ENCODE measurements around the gene MZT2B. TPM values are rescaled to one million over a fixed set of nuclear protein-coding genes. Genes with fewer than 3 reads are reported as not detected.
"Not testable (repeated sequence)": the region's sequence is repeated elsewhere in the genome, so short reads cannot be mapped to it uniquely, and the experiment has no call there.

Gene MZT2B
- total RNA-seq, 2 experiments from 2014 or later, result 229 to 254 TPM

DNA sequence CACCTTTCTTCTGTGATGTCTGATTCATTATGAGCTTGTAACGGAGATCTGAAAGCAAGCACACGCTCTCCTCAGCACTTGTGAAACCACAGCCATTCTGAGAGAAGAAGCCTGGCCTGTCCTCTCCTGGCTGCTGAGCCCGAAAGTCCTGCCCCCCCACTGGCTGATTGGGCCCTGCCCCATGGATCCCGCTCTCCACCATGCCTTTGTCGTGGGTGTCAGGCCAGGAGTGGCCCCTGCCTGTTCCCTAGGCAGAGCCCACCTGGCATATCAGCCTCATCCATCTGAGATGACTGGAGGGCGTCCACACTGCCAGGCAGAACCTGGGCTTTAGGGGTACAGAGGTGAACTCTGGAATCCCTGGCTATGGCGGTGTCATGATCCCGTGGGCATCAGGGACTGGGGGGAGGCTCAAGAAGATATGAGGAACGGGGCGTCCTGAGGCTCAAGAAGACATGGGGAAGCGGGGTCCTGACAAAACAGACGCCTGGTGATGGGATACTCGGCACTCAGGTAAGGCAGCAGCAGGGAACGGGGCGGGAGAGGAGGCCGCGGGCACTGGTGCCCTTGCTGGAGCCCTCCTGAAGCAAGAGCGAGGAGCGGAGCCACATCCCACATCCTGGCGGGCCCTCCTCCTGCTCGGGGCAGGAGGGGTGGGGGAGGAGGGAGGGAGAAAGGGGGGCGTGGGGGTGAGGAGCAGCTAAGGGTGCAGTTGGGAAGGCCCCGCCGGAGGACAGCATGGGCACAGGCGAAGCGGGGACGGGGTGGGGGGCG lies 38.6 kb upstream of the MZT2B start:
- ATAC-seq (ENCODE audit: poor library complexity), result peak; percentile 15
- CTCF ChIA-PET; intact Hi-C loops (cut with DNase I, micrococcal nuclease): not testable (repeated sequence)

DNA sequence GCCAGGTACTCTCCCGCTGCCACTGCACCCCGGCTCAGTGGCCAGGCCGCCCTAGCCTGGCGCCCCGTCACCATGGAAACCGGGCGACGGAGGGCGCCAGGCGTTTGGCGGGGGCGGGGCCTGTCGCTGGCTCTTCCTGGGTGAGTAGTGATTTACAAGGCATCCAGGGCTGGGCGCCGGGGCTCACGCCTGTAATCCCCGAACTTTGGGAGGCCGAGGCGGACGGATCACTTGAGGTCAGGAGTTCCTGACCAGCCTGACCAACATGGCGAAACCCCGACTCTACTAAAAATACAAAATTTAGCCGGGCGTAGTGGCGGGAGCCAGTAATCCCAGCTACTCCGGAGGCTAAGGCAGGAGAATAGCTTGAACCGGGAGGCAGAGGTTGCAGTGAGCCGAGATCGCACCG lies 37.1 kb upstream of the MZT2B start, which contains the start of gene CCDC74B:
CCDC74B (minus strand) TSS at position 107 of the 409 bp plus-strand sequence. CDS start 116 bp downstream, outside the sequence.
- CTCF ChIA-PET; intact Hi-C loops (cut with DNase I, micrococcal nuclease); H3K4me1 Mint-ChIP-seq (ENCODE audit: low read depth); POLR2A ChIA-PET; H3K27me3 ChIP-seq (ENCODE audit: control insufficient read depth in 1 of 2, insufficient read depth in 2 of 2, low read length in 2 of 2); H3K4me1 ChIP-seq (ENCODE audit: insufficient read depth, low read length); H3K36me3 ChIP-seq (ENCODE audit: insufficient read depth, low read length); H3K9me3 ChIP-seq (ENCODE audit: control insufficient read depth in 1 of 2, insufficient read depth in 1 of 2, low read length in 2 of 2); H3K27ac ChIP-seq (ENCODE audit: low read depth in 1 of 2, low read length in 2 of 2); H3K27ac Mint-ChIP-seq; H3K36me3 Mint-ChIP-seq (ENCODE audit: low read depth); H3K9me3 Mint-ChIP-seq: not testable (repeated sequence)
- peaks cover 14% of the 10 kb centered on the region for H3K27me3 Mint-ChIP-seq
- peak within 1 kb of the TSS; percentile 71 for H3K4me3 Mint-ChIP-seq
- peak within 1 kb of the TSS; percentile 43 for H3K4me3 ChIP-seq (ENCODE audit: low read length)
- DNase-seq (peak; percentile 19 to 76 (median 48)), ATAC-seq (ENCODE audit: poor library complexity) (peak; percentile 80)

More for the DNA sequence above, 38.6 kb upstream of the MZT2B start:
- H3K27ac Mint-ChIP-seq; H3K27ac ChIP-seq (ENCODE audit: low read depth in 1 of 2, low read length in 2 of 2); H3K4me1 ChIP-seq (ENCODE audit: insufficient read depth, low read length); H3K36me3 ChIP-seq (ENCODE audit: insufficient read depth, low read length); H3K4me3 ChIP-seq (ENCODE audit: low read length); H3K36me3 Mint-ChIP-seq (ENCODE audit: low read depth); H3K9me3 Mint-ChIP-seq; DNase-seq; H3K27me3 ChIP-seq (ENCODE audit: control insufficient read depth in 1 of 2, insufficient read depth in 2 of 2, low read length in 2 of 2); H3K9me3 ChIP-seq (ENCODE audit: control insufficient read depth in 1 of 2, insufficient read depth in 1 of 2, low read length in 2 of 2); POLR2A ChIA-PET; H3K4me1 Mint-ChIP-seq (ENCODE audit: low read depth): not testable (repeated sequence)
- peak overlapping the region; percentile 74 for H3K4me3 Mint-ChIP-seq
- peaks cover 14% of the 10 kb centered on the region for H3K27me3 Mint-ChIP-seq

DNA sequence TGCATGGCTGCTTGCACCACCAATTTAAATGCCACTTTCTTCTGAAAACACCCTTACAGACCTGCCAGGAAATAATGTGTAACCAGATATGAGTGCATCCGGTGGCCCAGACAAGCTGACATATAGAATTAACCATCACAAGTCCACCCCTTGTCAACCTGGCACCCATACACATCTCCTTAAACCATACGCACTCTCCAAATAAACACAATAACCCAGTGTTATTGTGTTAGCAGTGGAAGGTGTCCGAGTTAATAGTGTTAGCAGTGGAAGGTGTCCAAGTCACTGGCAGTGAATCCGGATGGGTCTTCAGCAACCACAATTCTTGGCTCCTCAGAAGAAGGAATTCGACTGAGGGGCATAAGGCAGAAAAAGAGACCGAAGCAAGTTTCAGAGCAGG lies 33.5 kb upstream of the MZT2B start:
- H3K4me3 ChIP-seq (ENCODE audit: low read length); ATAC-seq (ENCODE audit: poor library complexity); H3K4me1 ChIP-seq (ENCODE audit: insufficient read depth, low read length); H3K27me3 ChIP-seq (ENCODE audit: control insufficient read depth in 1 of 2, insufficient read depth in 2 of 2, low read length in 2 of 2); CTCF ChIA-PET; H3K36me3 ChIP-seq (ENCODE audit: insufficient read depth, low read length); intact Hi-C loops (cut with DNase I, micrococcal nuclease); H3K27ac ChIP-seq (ENCODE audit: low read depth in 1 of 2, low read length in 2 of 2); H3K4me1 Mint-ChIP-seq (ENCODE audit: low read depth); H3K4me3 Mint-ChIP-seq; H3K9me3 Mint-ChIP-seq; H3K27ac Mint-ChIP-seq; H3K27me3 Mint-ChIP-seq; H3K9me3 ChIP-seq (ENCODE audit: control insufficient read depth in 1 of 2, insufficient read depth in 1 of 2, low read length in 2 of 2); POLR2A ChIA-PET; DNase-seq: not testable (repeated sequence)
- peaks cover 10% of the 10 kb centered on the region for H3K36me3 Mint-ChIP-seq (ENCODE audit: low read depth)

DNA sequence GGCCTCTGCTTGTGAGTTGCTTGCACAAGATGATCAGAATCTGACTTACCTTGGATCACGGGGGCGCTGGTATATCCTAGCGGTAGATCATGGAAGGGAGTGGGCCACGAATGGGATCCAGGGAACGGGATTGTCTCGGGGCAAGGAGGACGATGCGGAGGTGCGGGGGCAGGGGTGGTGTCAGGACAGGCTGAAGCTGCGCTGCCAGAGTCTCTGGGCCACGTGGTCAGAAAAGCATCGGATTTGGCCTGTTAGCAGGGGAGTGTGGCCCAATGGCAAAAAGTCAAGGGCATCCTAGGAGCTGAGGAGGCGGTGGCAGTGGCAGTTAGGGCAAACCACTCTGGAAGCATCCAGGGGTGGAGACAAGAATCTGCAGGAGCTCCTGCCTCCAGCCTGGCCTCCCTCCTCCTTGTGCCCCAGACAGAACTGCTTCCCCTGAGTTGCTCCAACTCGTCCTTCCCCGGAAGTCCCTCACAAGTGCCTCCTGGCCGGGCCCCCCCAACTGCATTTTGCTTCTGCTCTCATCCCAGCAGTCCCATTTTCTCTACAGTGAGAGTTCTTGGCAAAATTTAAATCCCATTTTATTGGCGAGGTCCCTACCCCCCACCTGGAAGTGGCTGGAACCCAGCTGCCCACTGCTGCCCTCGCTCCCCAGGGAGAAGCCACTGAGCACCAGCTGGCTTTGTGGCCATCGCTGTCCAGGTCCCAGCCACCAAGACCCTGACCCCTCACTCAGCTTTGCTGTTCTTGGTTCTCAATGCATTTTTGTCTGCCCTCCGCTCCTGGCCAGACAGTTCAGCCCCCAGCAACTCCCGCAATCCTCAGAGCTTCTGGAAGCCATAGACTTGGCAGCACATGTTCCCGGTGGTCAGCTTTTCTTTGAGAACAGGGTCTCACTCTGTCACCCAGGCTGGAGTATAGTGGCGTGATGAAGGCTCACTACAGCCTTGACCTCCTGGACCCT lies 31.6 kb upstream of the MZT2B start:
- DNase-seq, result no peak
- Histone ChIP-seq H3K27ac (ENCODE audit: low read depth in 1 of 2, low read length in 2 of 2) (no peak overlapping the region), H3K36me3 (ENCODE audit: insufficient read depth, low read length) (peaks cover 11% of the 10 kb centered on the region), H3K4me3 (ENCODE audit: low read length) (no peak overlapping the region), H3K27me3 (ENCODE audit: control insufficient read depth in 1 of 2, insufficient read depth in 2 of 2, low read length in 2 of 2) (no peaks in the 10 kb centered on the region), H3K4me1 (ENCODE audit: insufficient read depth, low read length) (no peaks in the 10 kb centered on the region), H3K9me3 (ENCODE audit: control insufficient read depth in 1 of 2, insufficient read depth in 1 of 2, low read length in 2 of 2) (no peaks in the 10 kb centered on the region)
- Mint-ChIP-seq H3K4me3 (no peak overlapping the region), H3K4me1 (ENCODE audit: low read depth) (no peaks in the 10 kb centered on the region), H3K9me3 (no peaks in the 10 kb centered on the region), H3K36me3 (ENCODE audit: low read depth) (peaks cover 26% of the 10 kb centered on the region), H3K27ac (no peak overlapping the region), H3K27me3 (peaks cover 7% of the 10 kb centered on the region)
- TF ChIP-seq, protein P1, sequence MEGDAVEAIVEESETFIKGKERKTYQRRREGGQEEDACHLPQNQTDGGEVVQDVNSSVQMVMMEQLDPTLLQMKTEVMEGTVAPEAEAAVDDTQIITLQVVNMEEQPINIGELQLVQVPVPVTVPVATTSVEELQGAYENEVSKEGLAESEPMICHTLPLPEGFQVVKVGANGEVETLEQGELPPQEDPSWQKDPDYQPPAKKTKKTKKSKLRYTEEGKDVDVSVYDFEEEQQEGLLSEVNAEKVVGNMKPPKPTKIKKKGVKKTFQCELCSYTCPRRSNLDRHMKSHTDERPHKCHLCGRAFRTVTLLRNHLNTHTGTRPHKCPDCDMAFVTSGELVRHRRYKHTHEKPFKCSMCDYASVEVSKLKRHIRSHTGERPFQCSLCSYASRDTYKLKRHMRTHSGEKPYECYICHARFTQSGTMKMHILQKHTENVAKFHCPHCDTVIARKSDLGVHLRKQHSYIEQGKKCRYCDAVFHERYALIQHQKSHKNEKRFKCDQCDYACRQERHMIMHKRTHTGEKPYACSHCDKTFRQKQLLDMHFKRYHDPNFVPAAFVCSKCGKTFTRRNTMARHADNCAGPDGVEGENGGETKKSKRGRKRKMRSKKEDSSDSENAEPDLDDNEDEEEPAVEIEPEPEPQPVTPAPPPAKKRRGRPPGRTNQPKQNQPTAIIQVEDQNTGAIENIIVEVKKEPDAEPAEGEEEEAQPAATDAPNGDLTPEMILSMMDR (IDR thresholded peaks at IDR 0.05), result no peak
- ATAC-seq (ENCODE audit: poor library complexity), result no peak
- ChIA-PET POLR2A (no interaction called here), CTCF (no interaction called here)
- intact Hi-C loops (cut with DNase I, micrococcal nuclease), result no loop called here

DNA sequence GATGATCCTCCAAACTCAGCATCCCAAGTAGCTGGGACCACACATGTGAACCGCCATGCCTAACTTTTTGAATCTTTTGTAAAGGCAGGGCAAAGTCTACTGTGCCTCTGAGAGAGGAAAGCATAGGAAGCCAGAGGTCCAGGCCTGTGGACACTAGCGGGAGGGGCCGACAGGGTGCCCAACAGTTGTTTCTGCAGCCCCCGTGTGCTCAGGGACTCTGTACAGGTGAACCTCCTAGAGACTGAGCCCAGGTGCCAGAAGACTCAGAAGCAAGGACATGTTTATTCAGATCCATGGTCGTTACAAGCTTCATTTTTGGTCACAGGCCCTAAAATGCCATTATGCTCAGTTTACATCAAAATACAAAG lies 30.9 kb upstream of the MZT2B start:
- POLR2A ChIA-PET; H3K27me3 Mint-ChIP-seq; H3K27me3 ChIP-seq (ENCODE audit: control insufficient read depth in 1 of 2, insufficient read depth in 2 of 2, low read length in 2 of 2); CTCF ChIA-PET; H3K4me3 Mint-ChIP-seq; H3K27ac ChIP-seq (ENCODE audit: low read depth in 1 of 2, low read length in 2 of 2); DNase-seq; intact Hi-C loops (cut with DNase I, micrococcal nuclease); H3K4me3 ChIP-seq (ENCODE audit: low read length); ATAC-seq (ENCODE audit: poor library complexity); H3K27ac Mint-ChIP-seq; H3K4me1 ChIP-seq (ENCODE audit: insufficient read depth, low read length); H3K9me3 ChIP-seq (ENCODE audit: control insufficient read depth in 1 of 2, insufficient read depth in 1 of 2, low read length in 2 of 2); H3K9me3 Mint-ChIP-seq; H3K4me1 Mint-ChIP-seq (ENCODE audit: low read depth): not testable (repeated sequence)
- H3K36me3 ChIP-seq (ENCODE audit: insufficient read depth, low read length), result peaks cover 11% of the 10 kb centered on the region
- H3K36me3 Mint-ChIP-seq (ENCODE audit: low read depth), result peaks cover 30% of the 10 kb centered on the region

DNA sequence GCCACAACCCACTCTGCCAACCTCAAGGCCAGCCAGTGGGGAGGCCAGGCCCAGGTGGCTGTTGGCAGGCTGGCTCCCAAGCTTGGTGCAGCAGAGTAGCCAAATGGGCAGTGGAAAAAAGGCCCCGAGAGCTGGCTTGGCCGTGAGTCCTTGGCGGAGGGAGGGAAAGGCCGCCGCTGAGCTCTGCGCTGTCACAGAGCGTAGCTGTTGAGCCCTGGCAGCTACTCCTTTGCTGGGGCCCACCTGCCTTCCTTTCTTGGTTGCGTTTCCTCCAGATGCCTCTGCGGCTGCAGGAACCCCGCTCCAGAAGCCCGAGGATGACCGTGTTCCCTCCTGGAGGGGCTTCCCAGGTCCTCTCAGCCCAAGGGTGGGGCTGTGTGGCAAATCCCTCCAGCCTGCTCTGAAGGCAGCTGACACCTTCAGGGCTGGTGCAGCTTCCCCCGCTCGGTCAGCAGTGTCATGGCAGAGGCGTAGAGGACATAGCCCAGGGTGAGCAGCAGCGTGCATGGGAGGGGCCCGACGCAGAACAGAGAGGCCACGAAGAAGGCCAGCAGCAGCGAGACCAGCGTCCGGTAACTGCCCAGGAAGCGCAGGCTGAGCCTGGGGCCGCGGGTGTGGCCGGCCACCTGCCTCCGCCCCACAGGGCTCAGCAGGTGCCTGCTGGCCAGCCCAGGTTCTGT lies 29.8 kb upstream of the MZT2B start:
- H3K27me3 Mint-ChIP-seq; H3K9me3 ChIP-seq (ENCODE audit: control insufficient read depth in 1 of 2, insufficient read depth in 1 of 2, low read length in 2 of 2); H3K27me3 ChIP-seq (ENCODE audit: control insufficient read depth in 1 of 2, insufficient read depth in 2 of 2, low read length in 2 of 2); H3K4me3 Mint-ChIP-seq; CTCF ChIA-PET; H3K27ac Mint-ChIP-seq; H3K27ac ChIP-seq (ENCODE audit: low read depth in 1 of 2, low read length in 2 of 2); DNase-seq; H3K4me3 ChIP-seq (ENCODE audit: low read length); H3K4me1 Mint-ChIP-seq (ENCODE audit: low read depth); H3K4me1 ChIP-seq (ENCODE audit: insufficient read depth, low read length); intact Hi-C loops (cut with DNase I, micrococcal nuclease); ATAC-seq (ENCODE audit: poor library complexity); H3K9me3 Mint-ChIP-seq; POLR2A ChIA-PET: not testable (repeated sequence)
- H3K36me3 ChIP-seq (ENCODE audit: insufficient read depth, low read length), result peaks cover 11% of the 10 kb centered on the region
- H3K36me3 Mint-ChIP-seq (ENCODE audit: low read depth), result peaks cover 35% of the 10 kb centered on the region

All from CD4-positive, alpha-beta T cell (primary cell).